Mesothelial cell of epicardium (in vitro differentiated cells): Measurements from ENCODE around the gene GALNT9. TPM values are rescaled to one million over a fixed set of nuclear protein-coding genes. Genes with fewer than 3 reads are reported as not detected.

Experiments used
- DNase-seq, 2 experiments: peaks; one replicate each; pipeline ENCODE4 v3.0.0; 2021; ENCODE audit warnings: low spot score in 2 of 2; ENCODE audit not compliant: unreplicated experiment in 2 of 2
- H3K27ac Mint-ChIP-seq: 2 replicates; pipeline ENCODE4 v1.8.0; 2021; ENCODE audit warnings: mixed read lengths
- H3K27me3 Mint-ChIP-seq: 2 replicates; pipeline ENCODE4 v1.8.0; 2021; ENCODE audit warnings: low read depth, mixed read lengths
- H3K36me3 Mint-ChIP-seq: 2 replicates; pipeline ENCODE4 v1.8.0; 2021; ENCODE audit warnings: mixed read lengths
- H3K4me1 Mint-ChIP-seq: 2 replicates; pipeline ENCODE4 v1.8.0; 2021; ENCODE audit warnings: mixed read lengths
- H3K4me3 Mint-ChIP-seq: 2 replicates; pipeline ENCODE4 v1.8.0; 2021; ENCODE audit warnings: mild to moderate bottlenecking, moderate library complexity, mixed read lengths
- H3K9me3 Mint-ChIP-seq: 2 replicates; pipeline ENCODE4 v1.8.0; 2021; ENCODE audit warnings: mixed read lengths
- total RNA-seq: library from RNA; stranded (reverse); gene quantifications from 3 replicates; pipeline ENCODE4 v1.2.1, GENCODE V29; 2021
- TF ChIP-seq, protein P1 (sequence below): fragments of 200-600 bp; sonication (generic); IDR thresholded peaks from one replicate; pipeline ENCODE4 v1.5.0; 2021; ENCODE audit warnings: antibody characterized with exemption; ENCODE audit not compliant: unreplicated experiment

GALNT9 gene
- total RNA-seq, 1 donor from 2014 or later, result 4.8 TPM

DNA sequence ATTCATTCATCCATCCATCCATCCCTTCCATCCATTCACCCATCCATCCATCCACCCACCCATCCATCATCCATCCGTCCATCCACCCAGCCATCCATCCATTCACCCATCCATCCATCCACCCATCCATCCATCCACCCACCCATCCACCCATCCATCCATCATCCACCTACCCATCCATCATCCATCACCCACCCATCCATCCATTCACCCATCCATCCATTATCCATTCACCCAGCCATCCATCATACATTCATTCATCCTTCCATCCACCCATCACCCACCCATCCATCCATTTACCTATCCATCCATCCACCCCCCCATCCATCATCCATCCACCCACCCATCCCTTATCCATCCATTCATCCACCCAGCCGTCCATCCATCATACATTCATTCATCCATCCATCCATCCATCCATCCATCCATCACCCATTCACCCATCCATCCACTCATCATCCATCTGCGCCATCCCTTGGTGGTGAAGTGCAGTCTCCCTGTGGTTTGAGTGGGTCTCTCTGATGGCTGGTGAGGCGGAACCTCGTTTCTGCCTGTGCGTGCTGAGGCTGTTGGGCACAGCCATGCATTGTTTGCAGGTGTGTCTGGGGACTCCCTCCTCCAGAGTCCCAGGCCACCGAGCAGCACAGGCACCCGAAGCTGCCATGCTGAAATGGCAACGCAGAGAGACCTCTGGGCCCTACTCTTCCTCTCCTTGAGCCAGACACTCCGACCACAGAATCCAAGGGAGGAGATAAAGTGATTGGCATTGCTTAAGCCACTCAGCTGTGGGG is 162.4 kb downstream of the GALNT9 start:
- Mint-ChIP-seq H3K27me3 (peaks cover 31% of the 10 kb centered on the region), H3K4me3 (no peak overlapping the region), H3K36me3 (no peaks in the 10 kb centered on the region), H3K4me1 (peaks cover 10% of the 10 kb centered on the region), H3K27ac (no peak overlapping the region), H3K9me3 (no peaks in the 10 kb centered on the region)
- no peak for DNase-seq
- TF ChIP-seq, protein P1, sequence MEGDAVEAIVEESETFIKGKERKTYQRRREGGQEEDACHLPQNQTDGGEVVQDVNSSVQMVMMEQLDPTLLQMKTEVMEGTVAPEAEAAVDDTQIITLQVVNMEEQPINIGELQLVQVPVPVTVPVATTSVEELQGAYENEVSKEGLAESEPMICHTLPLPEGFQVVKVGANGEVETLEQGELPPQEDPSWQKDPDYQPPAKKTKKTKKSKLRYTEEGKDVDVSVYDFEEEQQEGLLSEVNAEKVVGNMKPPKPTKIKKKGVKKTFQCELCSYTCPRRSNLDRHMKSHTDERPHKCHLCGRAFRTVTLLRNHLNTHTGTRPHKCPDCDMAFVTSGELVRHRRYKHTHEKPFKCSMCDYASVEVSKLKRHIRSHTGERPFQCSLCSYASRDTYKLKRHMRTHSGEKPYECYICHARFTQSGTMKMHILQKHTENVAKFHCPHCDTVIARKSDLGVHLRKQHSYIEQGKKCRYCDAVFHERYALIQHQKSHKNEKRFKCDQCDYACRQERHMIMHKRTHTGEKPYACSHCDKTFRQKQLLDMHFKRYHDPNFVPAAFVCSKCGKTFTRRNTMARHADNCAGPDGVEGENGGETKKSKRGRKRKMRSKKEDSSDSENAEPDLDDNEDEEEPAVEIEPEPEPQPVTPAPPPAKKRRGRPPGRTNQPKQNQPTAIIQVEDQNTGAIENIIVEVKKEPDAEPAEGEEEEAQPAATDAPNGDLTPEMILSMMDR, result no peak

DNA sequence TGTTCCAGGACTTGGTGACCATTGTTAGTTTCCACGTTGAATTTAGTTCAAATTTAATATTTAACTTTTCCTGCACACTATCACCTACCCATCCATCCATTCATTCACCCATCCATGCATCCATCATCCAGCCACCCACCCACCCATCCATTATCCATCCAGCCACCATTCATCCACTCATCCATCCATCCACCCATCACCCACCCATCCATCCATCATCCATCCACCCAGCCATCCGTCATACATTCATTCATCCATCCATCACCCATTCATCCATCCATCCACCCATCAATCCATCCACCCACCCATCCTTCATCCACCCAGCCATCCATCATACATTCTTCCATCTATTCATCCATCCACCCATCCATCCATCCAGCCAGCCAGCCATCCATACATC is 163.3 kb downstream of the GALNT9 start:
- DNase-seq, result no peak
- no peaks in the 10 kb centered on the region for H3K36me3 Mint-ChIP-seq

DNA sequence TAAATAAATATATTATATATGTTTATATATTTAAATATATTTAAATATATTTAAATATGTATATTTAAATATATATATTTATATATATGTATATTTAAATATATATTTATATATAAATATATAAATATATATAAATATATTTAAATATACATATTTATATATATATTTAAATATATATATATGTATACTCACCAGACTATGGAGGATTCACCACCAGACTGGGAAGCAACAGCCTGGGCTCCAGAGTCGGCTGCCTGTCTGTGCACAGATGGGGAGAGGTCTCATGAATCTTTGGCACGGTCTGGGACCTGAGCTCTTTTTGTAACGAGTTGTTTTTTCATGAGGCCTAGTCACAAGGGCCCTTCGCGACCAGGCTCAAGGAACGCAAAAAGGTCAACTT is 163.8 kb downstream of the GALNT9 start:
- H3K27ac Mint-ChIP-seq, result no peak overlapping the region
- no peak for DNase-seq
- no peak overlapping the region for H3K4me3 Mint-ChIP-seq
- TF ChIP-seq, protein P1, result no peak
- H3K4me1 Mint-ChIP-seq, result peaks cover 10% of the 10 kb centered on the region
- H3K27me3 Mint-ChIP-seq, result peaks cover 30% of the 10 kb centered on the region
- no peaks in the 10 kb centered on the region for H3K36me3 Mint-ChIP-seq
- H3K9me3 Mint-ChIP-seq, result no peaks in the 10 kb centered on the region

More for the DNA sequence above, 163.3 kb downstream of the GALNT9 start:
- no peaks in the 10 kb centered on the region for H3K9me3 Mint-ChIP-seq
- H3K27ac Mint-ChIP-seq, result no peak overlapping the region
- H3K4me3 Mint-ChIP-seq, result no peak overlapping the region
- H3K27me3 Mint-ChIP-seq, result peaks cover 31% of the 10 kb centered on the region
- H3K4me1 Mint-ChIP-seq, result peaks cover 10% of the 10 kb centered on the region
- TF ChIP-seq, protein P1, result no peak

DNA sequence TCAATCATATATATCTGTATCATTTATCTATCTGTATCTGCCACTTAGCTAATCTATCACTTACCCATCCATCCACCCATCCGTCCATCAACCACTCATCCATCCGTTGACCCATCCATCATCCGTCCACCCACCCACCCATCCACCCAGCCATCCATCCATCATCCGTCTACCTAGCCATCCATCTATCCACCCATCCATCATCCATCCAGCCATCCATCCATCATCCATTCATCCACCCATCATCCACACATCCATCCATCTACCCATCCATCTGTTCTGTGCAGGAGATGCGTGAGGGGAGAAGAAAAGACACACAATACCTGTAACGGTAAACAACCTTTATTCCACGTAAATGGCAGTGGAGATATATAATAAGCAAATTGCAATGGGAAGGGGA is 165.0 kb downstream of the GALNT9 start:
- peaks cover 27% of the 10 kb centered on the region for H3K27me3 Mint-ChIP-seq
- DNase-seq, result no peak
- H3K9me3 Mint-ChIP-seq, result no peaks in the 10 kb centered on the region
- no peak overlapping the region for H3K27ac Mint-ChIP-seq
- no peaks in the 10 kb centered on the region for H3K4me1 Mint-ChIP-seq
- no peak overlapping the region for H3K4me3 Mint-ChIP-seq
- H3K36me3 Mint-ChIP-seq, result no peaks in the 10 kb centered on the region
- TF ChIP-seq, protein P1, result no peak

DNA sequence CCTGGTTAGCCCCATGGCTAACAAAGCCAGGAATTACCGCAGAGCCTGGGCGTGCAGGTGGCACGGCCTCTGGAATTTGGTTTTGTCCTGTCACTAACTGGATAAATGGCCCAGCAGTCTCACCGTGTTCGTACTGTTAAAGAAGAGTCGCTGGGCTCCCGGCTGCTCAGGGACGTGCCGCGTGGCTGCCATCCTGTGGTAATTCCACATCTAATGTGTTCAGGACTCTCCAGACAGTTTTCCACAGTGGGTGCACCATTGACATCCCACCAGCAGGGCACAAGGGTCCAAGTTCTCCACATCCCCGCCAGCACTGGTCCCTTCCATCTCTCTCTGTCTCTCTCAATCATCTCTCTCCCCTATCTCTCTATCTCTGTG is 165.5 kb downstream of the GALNT9 start:
- no peak overlapping the region for H3K27ac Mint-ChIP-seq
- DNase-seq, result no peak
- H3K36me3 Mint-ChIP-seq, result no peaks in the 10 kb centered on the region
- H3K27me3 Mint-ChIP-seq, result peaks cover 27% of the 10 kb centered on the region
- H3K4me1 Mint-ChIP-seq, result no peaks in the 10 kb centered on the region
- TF ChIP-seq, protein P1, result peak; percentile 74
- H3K9me3 Mint-ChIP-seq, result no peaks in the 10 kb centered on the region
- H3K4me3 Mint-ChIP-seq, result no peak overlapping the region
